HG02678 (cell line): ENCODE measurements around the gene SGSM1.

ENCODE experiments used
- ATAC-seq: cut with Tn5 transposase; IDR thresholded peaks from one replicate; pipeline ENCODE4 v1.9.1; 2021; ENCODE audit warnings: mild to moderate bottlenecking, moderate library complexity; ENCODE audit not compliant: unreplicated experiment

SGSM1 gene

DNA sequence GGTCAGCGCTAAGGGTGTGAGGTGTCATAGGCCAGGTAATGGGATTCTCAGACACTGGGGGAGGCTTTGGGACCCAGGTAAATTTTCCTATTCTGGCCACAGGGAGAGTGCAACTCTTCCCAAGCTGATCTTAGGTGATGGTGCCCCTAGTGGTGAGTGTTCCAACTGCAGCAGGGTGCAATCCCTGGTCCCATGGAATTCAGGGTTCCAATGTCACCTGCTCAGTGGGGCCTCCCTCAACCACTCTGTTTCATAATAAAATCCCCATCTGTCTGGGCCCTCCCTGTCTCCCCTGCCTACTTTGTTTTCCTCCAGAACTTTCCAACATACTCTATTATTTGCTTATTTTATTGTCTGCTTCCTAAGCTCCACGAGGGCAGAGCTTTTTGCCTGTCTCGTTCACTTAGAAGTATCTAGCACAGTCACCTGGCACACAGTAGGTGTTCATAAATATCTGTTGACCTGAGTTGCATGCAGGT is 2.9 kb upstream of the SGSM1 start:
- no peak for ATAC-seq

DNA sequence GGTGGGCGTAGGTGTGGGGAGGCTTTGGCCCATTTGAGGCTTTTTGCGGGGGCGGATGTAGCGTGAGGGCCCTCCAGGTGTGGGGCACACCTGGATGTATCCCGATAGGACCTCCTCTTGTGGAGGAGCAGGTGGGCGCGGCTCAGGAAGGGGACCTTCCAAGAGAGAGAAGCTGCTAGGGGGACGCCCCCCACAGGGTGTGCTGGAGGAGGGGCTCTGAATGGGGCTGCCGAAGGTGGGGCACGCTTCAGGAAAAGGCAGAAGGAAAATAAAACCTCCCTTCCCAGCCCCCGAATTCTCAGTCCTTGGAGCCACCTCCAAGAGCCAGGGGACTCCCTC is 621 bp downstream of the SGSM1 start:
- ATAC-seq = no peak

DNA sequence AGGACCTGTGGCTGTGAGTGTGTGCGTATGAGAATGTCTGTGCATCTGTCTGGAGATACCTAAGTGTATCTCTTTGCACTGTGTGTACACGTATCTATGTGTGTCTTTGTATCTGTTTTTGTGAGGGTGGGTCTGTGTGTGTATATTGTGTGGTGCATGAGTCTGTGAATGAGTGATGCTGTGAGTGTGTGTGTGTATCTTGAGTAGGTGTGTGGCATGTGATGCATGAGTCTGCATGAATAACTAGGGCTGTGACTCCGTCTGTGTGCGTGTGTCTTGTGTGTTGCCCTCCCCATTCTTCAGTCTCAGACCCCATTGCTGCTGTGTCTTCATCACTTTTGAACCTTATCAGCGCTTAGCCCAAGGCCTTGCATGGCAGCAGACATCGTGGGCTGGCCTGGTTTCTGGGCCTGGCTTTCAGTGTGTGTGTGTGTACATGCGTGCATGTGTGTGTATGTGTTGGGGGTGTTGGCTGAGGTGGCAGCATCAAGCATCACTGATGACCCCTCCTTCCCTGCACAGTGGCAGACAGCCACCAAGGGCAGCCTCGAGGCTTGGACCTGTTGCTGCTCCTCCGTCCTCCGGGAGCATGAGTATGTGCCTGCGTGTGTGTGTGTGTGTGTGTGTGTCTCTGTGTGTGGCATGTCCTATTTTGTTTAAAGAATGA is 1.4 kb downstream of the SGSM1 start:
- ATAC-seq = no peak

DNA sequence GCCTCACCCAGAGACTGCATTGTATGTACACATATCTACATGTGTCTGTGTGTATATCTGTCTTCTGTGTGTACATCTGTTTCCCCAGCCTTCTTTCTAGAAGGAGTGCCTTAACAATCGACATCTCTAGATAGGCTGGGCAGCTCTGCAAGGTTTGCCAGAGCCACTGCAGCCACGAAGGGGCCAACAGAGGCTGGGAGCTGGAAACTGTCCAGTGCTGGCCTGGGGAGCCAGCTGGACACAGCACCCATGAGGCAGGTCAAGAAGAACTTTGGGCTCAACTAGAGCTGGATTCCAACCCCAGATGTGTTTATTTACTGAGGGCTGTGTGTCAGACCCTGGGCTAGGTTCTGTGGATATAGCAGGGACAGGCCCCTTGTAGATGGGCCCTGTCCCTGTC is 3.3 kb downstream of the SGSM1 start:
- ATAC-seq = no peak

DNA sequence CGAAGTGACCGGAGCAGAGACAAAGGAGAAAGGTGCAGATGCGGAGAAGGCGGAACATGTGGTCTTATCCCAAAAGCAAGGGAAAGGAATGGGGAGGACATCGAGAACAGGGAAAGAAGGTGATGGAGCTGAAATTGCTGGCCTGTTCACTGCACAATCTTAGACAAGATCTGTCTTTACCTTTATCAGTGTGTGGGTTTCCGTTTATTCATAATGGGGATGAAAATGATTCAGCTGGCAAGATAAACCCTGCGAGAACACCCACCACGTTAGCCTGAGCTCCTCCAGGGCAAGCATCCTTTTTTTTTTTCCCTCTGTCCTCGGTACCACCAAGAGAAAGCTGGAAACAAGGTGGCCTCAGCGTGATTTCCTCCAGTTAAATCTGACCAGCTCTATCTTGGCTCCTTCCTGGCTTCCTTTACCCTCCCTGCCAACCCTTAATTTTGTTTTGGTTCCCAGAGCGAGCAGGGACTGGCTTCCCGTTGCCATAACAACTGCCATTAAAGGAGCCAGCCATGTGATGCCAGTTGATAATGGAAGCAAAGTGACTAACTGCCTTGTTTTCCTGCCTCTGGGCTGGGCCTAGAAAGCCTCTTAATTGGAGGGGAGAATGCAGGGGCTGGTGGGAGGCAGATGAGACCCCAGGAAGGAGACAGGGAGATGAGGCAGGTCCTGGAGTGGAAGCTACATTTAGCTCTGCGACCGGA is 4.2 kb downstream of the SGSM1 start:
- ATAC-seq = no peak

DNA sequence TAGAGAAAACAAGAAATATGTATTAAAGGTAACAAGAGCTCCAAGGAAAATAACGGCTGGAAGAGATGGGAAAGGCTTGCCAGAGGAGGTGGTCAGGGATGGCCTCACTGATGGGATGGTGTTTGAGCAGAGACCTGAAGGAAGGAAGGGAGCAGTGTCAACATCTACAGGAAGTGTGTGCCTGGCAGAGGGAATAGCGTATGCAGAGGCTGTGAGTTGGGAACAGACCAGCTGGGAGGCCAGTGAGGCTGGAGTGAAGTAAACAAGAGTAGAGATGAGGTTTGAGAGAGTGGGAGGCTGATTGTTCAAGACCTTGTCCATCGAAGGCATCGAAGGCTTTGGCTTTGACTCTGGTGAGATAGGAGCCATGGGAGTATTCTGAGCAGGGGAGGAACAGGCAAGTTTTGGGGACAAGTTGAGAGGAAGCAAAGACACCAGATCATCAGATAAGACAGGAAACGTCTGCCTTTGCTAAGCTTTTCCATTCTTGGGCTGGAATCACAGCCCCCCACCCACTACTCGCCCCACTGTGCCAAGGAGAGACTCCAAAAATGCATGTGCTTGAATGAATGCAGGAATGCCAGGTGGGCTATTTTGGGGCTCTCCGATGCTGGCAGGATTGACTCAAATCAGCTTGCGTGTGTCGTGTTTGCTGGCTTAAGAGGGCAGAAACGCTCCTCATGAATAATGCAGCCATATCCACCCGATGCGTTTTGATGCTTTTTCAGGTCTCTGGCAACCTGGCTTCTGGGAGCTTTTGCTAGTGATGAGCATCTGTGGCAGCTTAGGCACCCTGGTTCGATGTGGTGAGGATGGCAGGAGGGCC is 7.2 kb downstream of the SGSM1 start:
- ATAC-seq = no peak

DNA sequence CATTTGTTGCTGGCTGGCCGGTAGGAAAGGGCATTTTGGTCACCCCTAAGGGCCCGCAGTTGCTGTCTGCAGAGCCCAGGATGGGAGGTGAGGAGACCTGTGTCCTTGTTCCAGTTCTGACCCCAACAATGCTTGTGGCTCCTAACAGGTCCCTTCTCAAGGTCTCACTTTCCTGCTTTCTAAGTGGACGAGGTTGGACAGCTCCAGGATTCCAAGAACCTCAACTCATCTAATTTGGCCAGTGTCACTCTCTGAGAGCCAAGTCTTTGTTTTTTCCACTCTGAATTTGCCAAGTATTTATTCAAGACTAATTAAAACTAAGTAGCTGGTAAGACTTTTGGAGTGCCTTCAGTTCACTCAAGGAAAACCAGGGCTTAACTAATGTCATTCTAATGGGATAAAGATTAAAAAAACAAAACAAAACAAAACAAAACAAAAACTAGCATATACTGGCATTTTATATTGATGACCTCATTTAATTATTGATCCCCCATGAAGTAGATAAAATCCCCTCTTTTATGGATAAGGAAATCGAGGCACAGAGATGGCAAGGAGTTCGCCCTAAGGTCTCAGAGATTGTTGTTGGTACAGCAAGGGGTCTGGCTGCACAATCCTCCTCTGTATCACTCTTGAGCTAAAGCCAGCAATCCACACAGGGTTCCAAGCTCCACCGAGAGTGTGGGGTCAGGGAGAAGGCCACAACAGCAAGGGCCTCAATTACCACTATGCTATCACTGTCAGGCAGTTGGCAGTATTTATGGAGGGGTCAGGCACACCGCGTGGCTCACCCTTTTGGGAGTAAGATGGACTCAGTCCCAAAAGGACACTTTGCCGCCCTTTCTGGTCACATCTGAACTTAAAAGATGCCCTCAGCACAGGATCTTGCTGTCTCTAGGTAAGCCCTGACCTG is 8.1 kb downstream of the SGSM1 start:
- no peak for ATAC-seq

DNA sequence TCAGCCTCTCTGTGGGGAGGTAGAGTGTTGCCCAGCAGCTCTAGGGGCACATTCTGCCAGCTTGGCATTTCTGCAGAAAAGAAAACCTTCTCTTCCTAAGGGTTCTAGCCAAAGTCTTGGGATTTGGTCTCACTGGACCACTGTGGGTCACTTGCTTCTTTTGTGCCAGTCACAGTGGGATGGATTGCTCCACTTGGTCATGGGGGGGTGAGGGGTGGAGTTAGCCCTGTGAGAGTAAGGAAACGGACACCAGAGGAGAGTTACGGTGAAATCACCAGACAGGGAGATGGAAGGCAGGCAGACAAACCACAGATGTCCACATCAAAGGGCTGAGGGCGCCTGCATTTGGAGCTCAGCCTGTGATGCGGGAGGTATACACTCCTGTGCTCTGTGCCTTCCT is 10.8 kb downstream of the SGSM1 start:
- no peak for ATAC-seq

DNA sequence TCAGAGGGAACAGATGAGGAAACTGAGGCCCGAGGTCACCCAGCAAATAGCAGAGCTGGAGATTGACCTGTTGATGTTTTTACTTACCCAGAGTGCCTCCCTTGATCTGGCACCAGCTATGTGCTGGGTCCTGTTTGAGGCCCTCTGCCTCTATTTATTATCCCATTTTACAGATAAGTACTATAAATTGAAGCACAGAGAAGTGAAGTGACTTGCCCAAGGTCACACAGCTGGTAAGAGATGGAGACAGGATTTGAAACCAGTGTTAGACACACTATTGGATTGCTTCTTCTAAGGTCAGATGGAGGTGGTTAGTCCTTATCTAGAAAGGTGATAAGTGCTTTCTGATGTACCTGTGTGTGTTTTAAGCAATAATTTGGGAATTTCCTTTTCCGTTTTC is 13.5 kb downstream of the SGSM1 start:
- no peak for ATAC-seq

DNA sequence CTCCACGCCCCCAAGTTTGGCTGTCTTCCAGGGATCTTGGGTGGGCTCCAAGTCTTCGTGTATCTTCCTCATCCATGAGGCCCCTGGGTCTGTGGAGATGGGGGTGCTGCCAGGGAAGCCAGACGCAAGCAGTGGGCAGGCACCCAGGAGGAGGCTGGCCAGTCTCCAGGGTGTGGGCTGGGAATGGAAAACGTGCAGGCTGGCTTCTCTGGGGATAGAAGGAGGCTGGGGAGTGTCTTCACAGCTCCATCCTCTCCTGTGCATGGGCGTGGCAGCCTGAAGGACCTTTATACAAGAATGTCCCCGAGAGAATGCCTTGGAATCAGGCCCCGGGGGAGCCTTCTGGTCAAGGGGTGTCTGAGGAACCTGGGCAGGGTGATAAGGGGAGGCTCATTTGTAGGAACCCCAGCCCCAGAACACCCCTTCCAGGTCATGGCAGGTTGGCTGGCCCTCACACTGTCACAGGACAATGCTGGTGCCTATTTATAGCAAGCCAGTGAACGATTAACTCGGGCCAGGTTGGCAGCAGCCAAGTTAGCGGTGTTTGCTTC is 14.0 kb downstream of the SGSM1 start:
- ATAC-seq = no peak

DNA sequence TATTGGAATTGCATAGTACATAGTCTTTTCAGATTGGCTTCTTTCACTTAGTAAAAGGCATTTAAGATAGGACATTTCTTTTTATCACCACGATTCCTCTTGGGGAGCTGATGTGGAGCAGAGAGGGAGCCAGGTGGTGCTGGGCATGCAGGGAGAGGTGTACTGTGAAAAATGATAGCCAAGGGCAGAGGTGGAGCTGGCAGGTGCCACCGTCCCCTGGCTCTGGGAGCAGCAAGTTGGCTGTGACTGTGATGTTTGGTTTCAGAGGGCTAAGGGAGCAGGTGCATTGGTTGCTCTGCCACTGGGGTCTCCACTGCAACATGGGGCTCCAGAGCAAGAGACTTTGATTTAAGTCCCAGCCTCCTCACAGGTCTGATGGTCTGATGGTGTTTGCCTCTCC is 16.5 kb downstream of the SGSM1 start:
- no peak for ATAC-seq

DNA sequence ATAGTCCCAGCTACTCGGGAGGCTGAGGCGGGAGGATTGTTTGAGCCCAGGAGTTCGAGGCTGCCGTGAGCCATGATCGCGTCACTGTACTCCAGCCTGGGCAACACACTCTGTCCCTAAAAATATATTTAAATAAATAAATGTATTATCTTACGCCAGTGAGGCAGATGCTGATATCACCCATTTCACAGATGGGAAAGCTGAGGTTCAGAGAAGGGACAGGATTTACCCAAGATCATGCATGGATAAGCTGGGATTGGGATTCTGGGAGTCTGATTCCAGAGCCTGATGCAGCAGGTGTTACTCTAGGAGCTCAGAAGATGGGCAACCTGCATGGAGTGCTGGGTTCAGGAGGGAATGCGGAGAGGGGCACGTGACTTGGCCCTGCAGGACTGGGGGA is 17.8 kb downstream of the SGSM1 start:
- no peak for ATAC-seq

DNA sequence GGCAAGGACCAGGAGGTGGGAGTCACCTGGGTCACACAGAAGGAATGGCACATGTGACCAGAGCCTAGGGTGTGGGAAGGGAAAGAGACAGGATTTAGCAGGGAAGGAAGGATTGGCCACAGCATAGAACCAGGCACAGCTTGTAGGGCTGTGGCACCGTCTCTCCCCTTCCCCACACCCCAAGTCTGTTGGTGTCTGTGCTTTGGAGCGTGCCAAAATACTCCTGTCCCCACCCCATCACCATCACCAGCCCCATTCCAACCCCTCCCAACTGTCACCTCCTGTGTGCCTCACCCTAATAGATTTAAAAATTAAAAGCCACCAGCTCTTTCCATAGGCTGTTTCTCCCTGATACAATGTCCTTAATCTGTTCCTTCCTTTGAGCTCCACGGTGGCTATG is 18.2 kb downstream of the SGSM1 start:
- ATAC-seq = no peak

DNA sequence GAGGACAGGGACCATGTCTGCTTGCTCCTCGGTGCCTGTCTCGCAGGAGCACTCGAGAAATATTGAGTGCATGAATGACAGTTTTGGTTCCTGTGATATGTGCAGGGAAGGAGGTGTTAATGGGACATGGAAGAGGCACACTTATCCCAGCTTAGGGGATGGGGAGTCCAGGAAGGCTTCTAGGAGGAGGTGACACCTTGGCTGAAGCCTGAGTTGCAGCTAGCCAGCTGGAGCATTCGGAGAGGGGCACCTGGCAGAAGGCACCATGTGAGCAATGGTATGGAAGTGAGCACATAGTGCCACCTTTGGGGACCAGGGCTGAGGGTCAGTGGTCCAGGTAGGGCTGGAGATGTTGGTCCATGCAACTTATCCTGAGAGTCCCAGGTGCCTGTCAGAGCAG is 18.9 kb downstream of the SGSM1 start:
- ATAC-seq = no peak

DNA sequence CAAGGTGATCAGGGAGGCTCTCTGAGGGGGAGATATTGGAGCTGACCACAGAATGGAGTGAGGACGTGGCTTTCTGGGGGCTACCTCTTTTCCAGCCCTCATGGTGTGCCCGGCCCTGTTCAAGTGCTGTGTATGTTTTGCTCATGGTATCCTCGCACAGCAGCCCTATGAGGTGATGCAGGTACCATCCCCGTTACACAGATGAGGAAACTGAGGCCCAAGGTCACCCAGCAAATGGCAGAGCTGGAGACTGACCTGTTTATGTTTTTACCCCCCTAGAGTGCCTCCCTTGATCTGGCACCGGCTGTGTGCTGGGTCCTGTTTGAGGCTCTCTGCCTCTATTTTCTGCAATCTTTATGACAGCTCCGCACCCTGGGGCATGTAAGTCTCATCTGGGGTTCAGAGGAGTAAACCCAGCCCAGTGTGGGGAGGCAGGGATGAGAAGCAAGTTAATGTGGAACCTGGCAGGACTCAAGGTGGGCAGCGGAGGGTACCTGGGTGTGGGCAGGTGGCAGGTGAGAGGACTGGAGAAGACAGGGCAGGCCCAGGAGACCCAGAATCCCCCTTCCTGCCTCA is 20.8 kb downstream of the SGSM1 start:
- no peak for ATAC-seq

DNA sequence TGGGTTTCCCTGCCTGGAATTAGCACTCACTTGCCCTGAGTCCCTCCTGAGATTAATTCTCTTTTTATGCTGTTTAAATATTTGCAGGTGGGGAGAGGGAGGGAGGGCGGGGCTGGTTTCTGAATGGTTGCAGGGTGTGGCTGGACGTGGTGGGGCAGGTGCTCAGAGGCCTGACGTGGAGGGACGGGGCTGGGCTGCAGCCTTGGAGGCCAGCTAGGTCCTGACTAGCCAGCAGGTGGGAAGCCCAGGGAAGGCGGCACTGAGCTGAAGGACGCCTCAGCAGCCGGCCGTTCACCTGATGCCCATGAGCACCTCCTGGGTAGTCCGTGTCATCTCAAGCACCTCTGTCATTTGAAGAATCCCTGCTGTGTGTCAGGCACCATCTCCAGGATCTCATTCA is 21.3 kb downstream of the SGSM1 start:
- no peak for ATAC-seq

DNA sequence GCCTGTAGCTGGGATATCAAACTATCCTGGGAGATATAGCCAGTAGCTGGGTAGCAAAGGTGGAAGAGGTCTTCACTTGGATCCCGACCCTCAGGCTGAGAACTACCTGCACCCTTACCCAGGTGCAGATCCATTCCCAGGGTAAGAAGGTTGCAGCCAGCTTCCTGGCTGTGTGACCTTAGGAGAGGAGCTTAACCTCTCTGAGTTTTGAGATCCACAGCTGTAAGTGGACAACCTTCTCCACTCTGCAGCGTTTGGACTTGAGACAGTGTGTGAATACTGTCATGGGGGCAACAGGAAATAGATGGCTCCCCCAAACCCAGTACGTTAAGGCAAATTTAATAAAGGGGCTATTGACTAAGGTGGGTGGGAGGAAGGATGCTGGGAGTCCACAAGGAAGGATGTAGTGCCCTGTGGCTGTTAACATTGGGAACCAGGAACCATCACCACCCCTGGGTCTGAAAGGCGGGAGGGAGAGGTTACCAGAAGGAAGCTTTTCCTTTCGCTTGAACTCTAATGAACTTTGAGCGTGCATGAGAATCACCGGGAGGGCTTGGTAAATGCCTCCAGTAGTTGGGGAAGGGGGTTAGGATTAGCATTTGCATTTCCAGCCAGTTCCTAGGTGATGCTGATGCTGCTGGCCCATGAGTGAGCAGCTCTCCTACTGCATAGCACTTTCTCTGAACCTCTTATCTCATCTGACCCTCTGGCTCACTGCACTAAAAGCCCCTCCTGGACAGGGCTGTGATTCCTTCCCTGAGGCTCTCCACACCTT is 24.4 kb downstream of the SGSM1 start:
- ATAC-seq = no peak

DNA sequence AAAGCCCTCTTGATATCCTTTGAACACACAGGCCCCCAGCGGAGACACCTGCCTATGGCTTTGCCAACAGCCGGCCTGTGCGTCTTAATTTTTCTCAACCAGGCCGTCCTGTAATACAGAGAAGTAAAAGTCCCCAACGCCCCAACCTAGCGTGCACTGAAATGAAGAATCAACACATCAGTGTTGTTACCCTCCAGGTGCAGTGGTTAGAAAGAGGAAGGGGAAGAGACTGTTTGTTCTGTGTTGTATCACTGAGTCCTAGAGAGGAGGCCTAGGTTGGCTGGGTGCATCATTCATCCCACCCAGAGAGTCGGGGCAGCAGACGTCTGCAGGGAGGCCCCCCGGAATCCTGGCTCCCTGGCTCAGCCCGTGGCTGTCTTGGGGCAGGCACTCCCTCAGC is 25.7 kb downstream of the SGSM1 start:
- ATAC-seq = no peak

DNA sequence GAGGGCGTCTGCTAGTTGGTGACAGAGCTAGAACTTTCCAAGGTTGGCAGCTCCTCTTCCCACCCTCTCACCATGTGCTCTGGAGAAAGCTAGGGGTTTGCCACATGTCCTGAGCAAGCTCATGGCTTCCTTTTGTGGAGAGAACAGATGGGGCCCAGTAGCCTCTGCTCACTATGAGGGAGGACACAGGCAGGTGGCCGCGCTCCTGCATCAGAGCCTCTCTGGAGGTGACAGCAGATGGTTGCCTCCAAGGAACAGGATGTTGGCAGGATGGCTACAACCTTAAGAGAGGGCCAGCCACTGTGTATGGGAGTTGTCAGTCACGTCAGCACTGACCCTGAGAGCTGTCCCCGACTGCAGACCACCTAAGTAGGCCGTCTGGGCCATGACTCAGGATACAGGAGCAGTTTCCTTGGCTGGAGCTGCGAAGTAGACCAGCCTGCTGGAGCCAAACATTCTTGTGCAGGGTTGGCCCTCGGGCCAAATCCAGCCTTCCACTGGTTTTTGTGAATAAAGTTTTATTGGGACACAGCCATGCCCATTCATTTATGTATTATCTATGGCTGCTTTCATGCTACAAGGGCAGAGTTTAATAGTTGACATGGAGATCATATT is 28.0 kb downstream of the SGSM1 start:
- ATAC-seq = no peak
